Endothelial cell of umbilical vein (primary cell): ENCODE results near the gene GRIFIN. TPM values are rescaled to one million over a fixed set of nuclear protein-coding genes. Genes with fewer than 3 reads are reported as not detected.

Experiments
- BruUV-seq: library from RNA; stranded (reverse); fragments of 400-500 nt; replicated peaks from 2 replicates; lab custom pipeline; 2021; lab: Mats Ljungman, UMichigan
- CTCF ChIA-PET: fragments of 300-600, 350-600 bp; sonication (Branson Sonifier 250); formaldehyde crosslinking; loops from one replicate; lab custom pipeline; 2021; ENCODE audit warnings: antibody characterized with exemption, inconsistent platforms; lab: Charles Lee
- POLR2A ChIA-PET: fragments of 300-600, 350-600 bp; sonication (Branson Sonifier 250); formaldehyde crosslinking; loops from one replicate; lab custom pipeline; 2021; ENCODE audit warnings: antibody characterized with exemption, inconsistent platforms; lab: Charles Lee
- DNase-seq: peaks from one replicate; pipeline ENCODE4 v3.0.0-alpha.2; 2011; ENCODE audit warnings: low read depth, low spot score
- FAIRE-seq: peaks from 2 replicates; lab custom pipeline; 2011; peaks lifted over from hg19 to GRCh38; lab: Jason Lieb, UNC
- H2AFZ ChIP-seq: 2 replicates; pipeline ENCODE4 v1.6.0; 2012; ENCODE audit warnings: low read depth, low read length, control low read depth, inconsistent platforms
- H3K27ac ChIP-seq: 2 replicates; pipeline ENCODE4 v1.5.1; 2011; ENCODE audit warnings: low read depth, mild to moderate bottlenecking, control low read depth, low read length, moderate library complexity; ENCODE audit not compliant: insufficient read depth
- H3K27me3 ChIP-seq, 2 experiments: 2 replicates each; pipeline versions ENCODE4 v1.6.0 to v1.6.1; 2011; ENCODE audit warnings: low read length in 2 of 2, mixed read lengths in 1 of 2; ENCODE audit not compliant: control insufficient read depth in 2 of 2, insufficient read depth in 2 of 2
- H3K36me3 ChIP-seq, 2 experiments: 2 replicates in 1 of 2; 3 replicates in 1 of 2; pipeline ENCODE4 v1.5.1; 2011; ENCODE audit warnings: low read length in 2 of 2, mild to moderate bottlenecking in 1 of 2, moderate library complexity in 1 of 2; ENCODE audit not compliant: control insufficient read depth in 2 of 2, insufficient read depth in 2 of 2; ENCODE audit errors: extremely low read depth in 1 of 2
- H3K4me1 ChIP-seq: 3 replicates; pipeline ENCODE4 v1.5.1; 2011; ENCODE audit warnings: mild to moderate bottlenecking, low read length; ENCODE audit not compliant: control insufficient read depth, insufficient read depth; ENCODE audit errors: extremely low read depth
- H3K4me2 ChIP-seq: 2 replicates; pipeline ENCODE4 v1.6.1; 2011; ENCODE audit warnings: low read length, control low read depth, mixed read lengths; ENCODE audit not compliant: insufficient read depth
- H3K4me3 ChIP-seq, 3 experiments: fragments of 200-600 bp in 1 of 3; sonication (generic), shearing (Covaris generic) in 1 of 3; replicated peaks in 1 of 3; 2 replicates each; pipeline ENCODE4 v1.5.1; 2011 to 2016; ENCODE audit warnings: control low read depth in 3 of 3, low read length in 3 of 3, mild to moderate bottlenecking in 2 of 3, inconsistent platforms in 1 of 3, low read depth in 1 of 3, moderate library complexity in 1 of 3; ENCODE audit not compliant: insufficient read depth in 1 of 3
- H3K79me2 ChIP-seq: 2 replicates; pipeline ENCODE4 v1.6.0; 2012; ENCODE audit warnings: low read length, inconsistent platforms; ENCODE audit not compliant: control insufficient read depth, insufficient read depth
- H3K9ac ChIP-seq: replicated peaks from 2 replicates; pipeline ENCODE3; 2011; ENCODE audit warnings: low read length, control low read depth; ENCODE audit not compliant: insufficient read depth; ENCODE audit errors: extremely low read depth
- H3K9me1 ChIP-seq: replicated peaks from 3 replicates; pipeline ENCODE4 v1.6.0; 2011; ENCODE audit warnings: mild to moderate bottlenecking, low read length; ENCODE audit not compliant: control insufficient read depth, insufficient read depth; ENCODE audit errors: extremely low read depth
- H3K9me3 ChIP-seq: replicated peaks from 2 replicates; pipeline ENCODE4 v1.5.1; 2012; ENCODE audit warnings: low read length, inconsistent platforms; ENCODE audit not compliant: control insufficient read depth, insufficient read depth
- H4K20me1 ChIP-seq: replicated peaks from 2 replicates; pipeline ENCODE3; 2011; ENCODE audit warnings: mild to moderate bottlenecking, low read length; ENCODE audit not compliant: control insufficient read depth, insufficient read depth; ENCODE audit errors: extremely low read depth
- EZH2 ChIP-seq: IDR thresholded peaks from 2 replicates; pipeline ENCODE4 v1.6.1; 2012; ENCODE audit warnings: borderline replicate concordance, low read depth, mild to moderate bottlenecking, moderate library complexity, low read length, inconsistent platforms; ENCODE audit not compliant: severe bottlenecking
- FOS ChIP-seq: IDR thresholded peaks from 2 replicates; pipeline ENCODE4 v1.6.1; 2011; ENCODE audit warnings: mild to moderate bottlenecking, low read length, moderate library complexity, borderline replicate concordance; ENCODE audit not compliant: insufficient read depth
- GATA2 ChIP-seq: IDR thresholded peaks from 2 replicates; pipeline ENCODE4 v1.7.0; 2011; ENCODE audit warnings: low read depth, mild to moderate bottlenecking, moderate library complexity, mixed read lengths, low read length; ENCODE audit not compliant: insufficient read length, insufficient read depth
- JUN ChIP-seq: IDR thresholded peaks from 2 replicates; pipeline ENCODE4 v1.6.1; 2011; ENCODE audit warnings: borderline replicate concordance, low read depth; ENCODE audit not compliant: insufficient read length, insufficient read depth
- MYC ChIP-seq: IDR thresholded peaks from one replicate; pipeline ENCODE4 v1.6.1; 2011; ENCODE audit warnings: mild to moderate bottlenecking, low read depth, low read length
- POLR2A ChIP-seq: IDR thresholded peaks from 2 replicates; pipeline ENCODE4 v1.6.1; 2012; ENCODE audit warnings: low read depth, mild to moderate bottlenecking, control low read depth, low read length
- POLR2AphosphoS5 ChIP-seq: IDR thresholded peaks from 2 replicates; pipeline ENCODE4 v1.6.1; 2012; ENCODE audit warnings: low read depth, mild to moderate bottlenecking, control low read depth, low read length, moderate library complexity; ENCODE audit not compliant: insufficient read depth
- dilution Hi-C: fragments of 300-500 bp; cut with MboI; formaldehyde crosslinking; loops from one replicate; pipeline ENCODE4 v1.15.0; 2019; ENCODE audit warnings: low sequenced_read_pairs; ENCODE audit not compliant: extremely low pct_ligation_motif_present
- intact Hi-C: fragments of 100-400 bp; cut with micrococcal nuclease; formaldehyde crosslinking; loops from one replicate; pipeline ENCODE4 v1.10.0; 2022
- polyA plus RNA-seq, 4 experiments: library from polyadenylated mRNA; depleted of rRNA in 3 of 4; stranded (reverse) in 3 of 4; unstranded in 1 of 4; fragments of >200 nt; gene quantifications; 2 replicates each; pipeline versions ENCODE4 v1.2.1 to v1.2.3, GENCODE V29; 2011 to 2012; ENCODE audit warnings: missing spikeins in 1 of 4
- total RNA-seq: library from RNA; stranded (reverse); gene quantifications from 2 replicates; pipeline ENCODE4 v1.2.3, GENCODE V29; 2021
- TF ChIP-seq, protein P1 (sequence below): IDR thresholded peaks from 2 replicates; pipeline ENCODE4 v1.6.1; 2011; ENCODE audit not compliant: insufficient read depth, insufficient read length
- TF ChIP-seq, protein P2 (sequence below), 2 donors: IDR thresholded peaks; 1 replicate in 1 of 2; 2 replicates in 1 of 2; pipeline ENCODE4 v1.5.1; 2011; ENCODE audit warnings: low read length in 2 of 2, mild to moderate bottlenecking in 2 of 2, moderate library complexity in 2 of 2, control low read depth in 1 of 2, inconsistent platforms in 1 of 2, low read depth in 1 of 2; ENCODE audit not compliant: insufficient read depth in 1 of 2; ENCODE audit errors: extremely low read depth in 1 of 2

The GRIFIN gene
- total and polyA plus RNA-seq, 2 donors (not counting 3 experiments of a cell fraction or from before 2014, with no cell fraction given): not detected

DNA sequence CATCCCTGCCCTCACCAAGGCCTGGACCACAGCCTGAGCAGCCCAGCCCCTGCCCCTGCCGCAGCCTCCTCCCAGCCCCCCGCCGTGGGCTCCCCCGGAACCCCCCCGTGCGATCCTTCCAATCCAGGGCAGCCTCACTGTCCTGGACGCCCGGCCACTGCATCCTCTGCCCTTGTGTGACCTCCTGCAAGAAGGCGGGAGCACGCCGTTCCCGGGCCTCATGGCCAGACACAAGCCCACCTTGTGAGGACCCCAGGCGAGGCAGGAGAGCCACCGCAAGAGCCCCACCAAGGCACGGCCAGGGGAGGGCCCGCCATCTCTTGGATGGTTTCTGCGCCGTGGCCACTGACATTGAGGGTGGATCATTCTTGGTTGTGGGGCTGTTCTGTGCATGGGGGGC, 35.6 kb upstream of the GRIFIN start:
- Histone ChIP-seq H3K27me3 (no peaks in the 10 kb centered on the region), H3K4me2 (peak overlapping the region; percentile 28), H2AFZ (peak overlapping the region; percentile 37), H4K20me1 (no peaks in the 10 kb centered on the region), H3K36me3 (no peaks in the 10 kb centered on the region), H3K9me3 (no peaks in the 10 kb centered on the region), H3K9ac (no peak overlapping the region), H3K27ac (no peak overlapping the region), H3K4me1 (peaks cover 20% of the 10 kb centered on the region), H3K9me1 (no peaks in the 10 kb centered on the region), H3K4me3 (no peak overlapping the region), H3K79me2 (no peaks in the 10 kb centered on the region)
- ChIA-PET CTCF (interaction anchor here (0.6 to 1.0 kb wide), 2 partner anchors 43 to 44 kb away, joined by 3 to 4 read pairs; partner anchors contain the start of gene BRAT1), POLR2A (no interaction called here)
- FAIRE-seq: no peak
- BruUV-seq: no TSS peak
- intact Hi-C loops (loop anchor here (1.0 kb wide), 1 partner anchor 8 kb away; the partner anchor contains the start of gene LFNG), dilution Hi-C loops (no loop called here)
- TF ChIP-seq POLR2AphosphoS5 (no peak), EZH2 (no peak), GATA2 (no peak), POLR2A (no peak), FOS (no peak), MYC (no peak), JUN (no peak)
- TF ChIP-seq, protein P1, sequence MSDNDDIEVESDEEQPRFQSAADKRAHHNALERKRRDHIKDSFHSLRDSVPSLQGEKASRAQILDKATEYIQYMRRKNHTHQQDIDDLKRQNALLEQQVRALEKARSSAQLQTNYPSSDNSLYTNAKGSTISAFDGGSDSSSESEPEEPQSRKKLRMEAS: no peak
- TF ChIP-seq, protein P2, sequence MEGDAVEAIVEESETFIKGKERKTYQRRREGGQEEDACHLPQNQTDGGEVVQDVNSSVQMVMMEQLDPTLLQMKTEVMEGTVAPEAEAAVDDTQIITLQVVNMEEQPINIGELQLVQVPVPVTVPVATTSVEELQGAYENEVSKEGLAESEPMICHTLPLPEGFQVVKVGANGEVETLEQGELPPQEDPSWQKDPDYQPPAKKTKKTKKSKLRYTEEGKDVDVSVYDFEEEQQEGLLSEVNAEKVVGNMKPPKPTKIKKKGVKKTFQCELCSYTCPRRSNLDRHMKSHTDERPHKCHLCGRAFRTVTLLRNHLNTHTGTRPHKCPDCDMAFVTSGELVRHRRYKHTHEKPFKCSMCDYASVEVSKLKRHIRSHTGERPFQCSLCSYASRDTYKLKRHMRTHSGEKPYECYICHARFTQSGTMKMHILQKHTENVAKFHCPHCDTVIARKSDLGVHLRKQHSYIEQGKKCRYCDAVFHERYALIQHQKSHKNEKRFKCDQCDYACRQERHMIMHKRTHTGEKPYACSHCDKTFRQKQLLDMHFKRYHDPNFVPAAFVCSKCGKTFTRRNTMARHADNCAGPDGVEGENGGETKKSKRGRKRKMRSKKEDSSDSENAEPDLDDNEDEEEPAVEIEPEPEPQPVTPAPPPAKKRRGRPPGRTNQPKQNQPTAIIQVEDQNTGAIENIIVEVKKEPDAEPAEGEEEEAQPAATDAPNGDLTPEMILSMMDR (IDR thresholded peaks at IDR 0.05; ENCODE audit: extremely low read depth in 1 of 2, insufficient read depth in 1 of 2, low read depth in 1 of 2, low read length in 2 of 2): no peak
- no peak for DNase-seq
